Stimulated activated CD4-positive, alpha-beta T cell treated with anti-CD3 and anti-CD28 coated beads, Interleukin-1b, Interleukin-23, amount 100 ng/mL, for 48 hours (primary cell): Measurements from ENCODE around the gene C12orf76.
"Not testable (repeated sequence)": the region's sequence is repeated elsewhere in the genome, so short reads cannot be mapped to it uniquely, and the experiment has no call there.

Experiments
- DNase-seq: peaks from one replicate; pipeline ENCODE4 v3.0.0-alpha.2; 2020

C12orf76 gene

GRCh38 chr12:110048242-110049027, at the start of gene C12orf76:
TSS of gene C12orf76 (minus strand) at chr12:110048522. CDS start at chr12:110048495, 27 bp downstream.
- peak; percentile 91 for DNase-seq

DNA sequence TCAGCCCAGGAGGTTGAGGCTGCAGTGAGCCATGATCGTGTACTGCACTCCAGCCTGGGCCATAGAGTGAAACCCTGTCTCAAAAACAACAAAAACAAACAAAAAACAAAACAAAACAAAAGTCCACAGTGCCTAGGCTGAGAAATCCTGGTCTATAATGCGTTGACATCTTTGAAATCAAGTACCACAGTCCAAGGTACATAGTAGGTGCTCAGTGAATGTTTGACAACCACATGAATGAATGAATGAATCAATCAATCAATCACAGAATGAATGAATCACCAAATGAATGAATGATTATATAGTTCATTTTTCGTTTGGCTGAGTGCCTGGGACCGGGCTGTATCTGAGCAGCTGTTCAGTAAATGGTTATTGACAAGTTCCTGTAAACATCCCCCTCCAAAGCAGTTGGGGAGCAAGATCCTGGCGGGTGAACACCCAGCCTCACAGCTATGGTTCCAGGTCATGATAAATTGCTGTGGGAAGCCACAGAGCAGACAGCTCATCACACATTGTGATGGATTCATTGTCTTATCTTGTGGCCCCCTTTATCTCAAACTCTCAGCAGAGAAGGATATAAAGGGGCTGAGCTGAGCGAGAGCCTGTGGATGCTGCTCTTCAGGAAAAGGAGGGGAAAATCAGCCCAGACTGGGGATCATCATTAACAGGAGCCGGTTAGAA, 45.4 kb upstream of the C12orf76 start:
- no peak for DNase-seq

- no peak for DNase-seq
Measured at GRCh38 chr12:110091136-110091711, 42.9 kb upstream of the C12orf76 start.

GRCh38 chr12:110090266-110091135, 42.2 kb upstream of the C12orf76 start:
- no peak for DNase-seq

DNA sequence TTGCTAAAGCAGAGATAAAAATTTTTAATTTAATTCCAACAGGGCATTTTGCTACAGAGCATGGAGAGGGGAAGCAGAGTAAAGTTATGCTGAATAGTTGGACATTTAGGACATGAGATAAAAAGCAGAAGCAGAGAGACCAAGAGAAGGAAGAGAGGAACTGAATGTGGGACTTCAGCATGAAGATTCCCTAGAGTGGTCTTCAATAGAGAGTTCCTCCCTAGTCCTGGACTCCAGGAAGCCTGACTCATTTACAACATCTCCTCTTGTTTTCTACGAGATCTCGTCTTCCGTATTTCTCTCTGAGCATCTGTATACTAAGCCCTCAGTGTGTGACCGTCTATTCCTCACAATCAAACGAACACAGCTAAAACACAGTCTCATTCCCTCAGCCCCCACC, 40.6 kb upstream of the C12orf76 start:
- no peak for DNase-seq

DNA sequence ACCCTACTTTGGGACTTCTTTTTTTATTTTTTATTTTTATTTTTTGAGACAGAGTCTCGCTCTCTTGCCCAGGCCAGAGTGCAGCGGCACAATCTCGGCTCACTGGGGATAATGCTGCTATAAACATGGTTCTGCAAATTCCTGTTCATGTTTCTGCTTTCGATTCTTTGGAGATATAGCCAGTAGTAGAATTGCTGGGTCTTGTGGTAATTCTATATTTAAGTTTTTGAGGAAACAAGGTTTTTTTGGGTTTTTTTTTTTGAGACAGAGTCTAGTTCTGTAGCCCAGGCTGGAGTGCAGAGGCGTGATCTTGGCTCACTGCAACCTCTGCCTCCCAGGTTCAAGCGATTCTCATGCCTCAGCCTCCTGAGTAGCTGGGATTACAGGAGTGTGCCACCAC, 39.9 kb upstream of the C12orf76 start:
- DNase-seq, result not testable (repeated sequence)

- no peak for DNase-seq
Measured at GRCh38 chr12:110084314-110085015, 36.1 kb upstream of the C12orf76 start.

GRCh38 chr12:110080410-110080809, 32.1 kb upstream of the C12orf76 start:
- no peak for DNase-seq

DNA sequence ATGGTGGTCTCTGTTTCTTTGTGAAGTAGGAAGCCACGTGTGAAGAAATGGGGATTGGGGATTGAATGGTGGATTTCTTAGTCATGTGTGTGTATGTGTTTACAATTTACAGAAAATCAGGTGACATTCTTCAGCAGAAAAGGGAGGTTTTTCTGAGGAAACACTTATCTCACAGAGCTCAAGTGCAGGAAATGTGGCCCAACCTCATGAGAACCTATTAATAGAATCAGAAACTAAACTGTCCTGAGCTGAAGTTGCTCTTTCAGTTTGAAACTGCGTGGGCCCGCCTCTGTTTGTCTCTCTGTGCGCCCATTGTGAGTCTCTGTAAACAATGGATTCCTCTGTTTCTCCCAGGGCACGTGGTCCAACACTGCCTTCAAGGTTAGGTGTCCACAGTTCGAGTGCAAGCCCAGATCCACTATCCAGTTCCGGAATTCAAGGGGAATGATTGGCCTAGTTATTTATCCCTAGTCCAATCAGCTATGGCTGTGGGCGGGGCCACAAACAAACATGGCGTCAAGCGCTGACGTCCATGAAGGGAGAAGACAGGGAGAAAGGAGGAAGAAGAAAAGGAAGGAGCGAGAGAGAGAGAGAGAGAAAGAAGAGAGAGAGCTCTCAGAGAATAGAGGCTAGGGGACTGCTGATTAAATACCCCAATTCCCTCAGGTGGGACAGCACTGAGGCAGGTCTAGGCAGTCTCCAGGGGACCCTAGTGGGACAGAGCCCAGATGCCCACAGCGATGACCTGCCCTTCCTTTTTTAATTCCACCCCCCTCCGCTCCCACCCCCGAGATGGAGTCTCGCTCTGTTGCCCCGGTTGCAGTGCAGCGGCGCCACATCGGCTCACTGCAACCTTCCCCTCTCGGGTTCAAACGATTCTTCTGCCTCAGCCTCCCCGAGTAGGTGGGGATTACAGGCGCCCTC, 31.4 kb upstream of the C12orf76 start:
- DNase-seq, result peak; percentile 75

DNA sequence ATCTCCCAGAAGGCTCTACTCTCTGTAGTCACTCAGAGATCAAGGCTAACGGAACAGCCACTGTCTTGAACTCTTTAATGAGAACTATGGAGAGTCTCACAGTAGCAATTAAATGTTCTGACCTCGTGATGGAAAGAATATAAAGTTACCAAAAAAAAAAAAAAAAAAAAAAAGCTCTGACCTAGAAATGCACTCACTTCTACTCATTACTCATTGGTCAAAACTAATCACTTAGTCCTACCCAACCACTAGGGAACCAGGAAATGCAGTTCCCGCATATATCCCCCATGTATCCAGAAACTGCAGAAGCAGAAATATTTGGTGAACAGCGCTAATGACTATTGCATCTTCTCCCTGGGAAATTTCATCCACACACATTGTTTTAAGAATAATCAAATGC, 29.5 kb upstream of the C12orf76 start:
- DNase-seq, result no peak

GRCh38 chr12:110075880-110076279, 27.6 kb upstream of the C12orf76 start:
- DNase-seq, result no peak

DNA sequence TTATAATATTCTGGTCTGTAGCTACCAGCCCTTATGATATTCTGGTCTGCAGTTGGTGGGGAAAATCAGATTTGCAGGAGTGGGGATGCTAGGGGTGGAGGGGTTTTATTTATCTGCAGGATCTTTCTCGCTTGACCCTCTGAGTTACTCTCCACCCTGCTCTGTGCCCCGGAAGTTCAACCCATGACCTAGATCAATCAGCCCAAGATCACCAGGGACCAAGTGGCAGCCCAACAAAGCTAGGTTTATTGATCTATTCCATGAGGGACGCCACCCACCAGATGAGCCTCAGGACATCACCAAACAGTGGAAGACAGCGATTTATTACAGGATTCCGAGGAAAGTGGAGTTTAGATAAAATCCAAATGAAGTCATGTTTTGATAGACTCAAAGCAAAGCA, 25.8 kb upstream of the C12orf76 start:
- no peak for DNase-seq

GRCh38 chr12:110073049-110073831, 24.9 kb upstream of the C12orf76 start:
- peak; percentile 34 for DNase-seq

DNA sequence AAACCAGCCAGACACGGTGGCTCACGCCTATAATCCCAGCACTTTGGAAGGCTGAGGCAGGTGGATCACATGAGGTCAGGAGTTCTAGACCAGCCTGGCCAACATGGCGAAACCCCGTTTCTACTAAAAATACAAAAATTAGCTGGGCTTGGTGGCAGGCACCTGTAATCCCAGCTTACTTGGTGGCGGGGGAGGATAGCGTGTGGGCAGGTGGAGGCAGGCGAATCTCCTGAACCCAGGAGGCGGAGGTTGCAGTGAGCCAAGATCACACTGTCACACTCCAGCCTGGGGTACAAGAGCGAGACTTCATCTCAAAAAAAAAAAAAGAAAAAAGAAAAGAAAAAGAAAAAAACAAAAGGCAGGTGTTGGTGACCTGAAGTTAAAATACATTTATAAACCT, 24.3 kb upstream of the C12orf76 start:
- DNase-seq, result not testable (repeated sequence)

GRCh38 chr12:110071967-110072366, 23.6 kb upstream of the C12orf76 start:
- no peak for DNase-seq

GRCh38 chr12:110071504-110071903, 23.2 kb upstream of the C12orf76 start:
- no peak for DNase-seq

- no peak for DNase-seq
Measured at GRCh38 chr12:110068654-110069053, 20.3 kb upstream of the C12orf76 start.

GRCh38 chr12:110068115-110068514, 19.8 kb upstream of the C12orf76 start:
- DNase-seq, result not testable (repeated sequence)

DNA sequence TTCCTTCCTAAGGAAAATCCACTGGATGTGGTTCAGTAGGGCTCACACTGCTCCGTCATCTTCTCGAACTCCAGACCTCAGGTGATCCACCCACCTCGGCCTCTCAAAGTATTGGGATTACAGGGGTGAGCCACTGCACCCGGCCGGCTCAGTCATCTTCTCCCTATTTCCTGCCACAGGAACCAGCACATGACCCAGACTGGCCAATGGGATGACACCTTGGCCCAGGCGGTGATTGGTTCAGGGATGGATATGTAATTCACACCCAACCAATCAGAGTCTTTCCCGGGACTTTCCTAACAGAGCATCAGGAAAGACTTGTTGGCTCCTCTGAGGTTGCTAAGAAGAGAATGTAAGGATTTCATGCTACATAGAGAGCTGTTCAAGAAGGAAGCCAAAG, 19.2 kb upstream of the C12orf76 start:
- DNase-seq, result no peak

DNA sequence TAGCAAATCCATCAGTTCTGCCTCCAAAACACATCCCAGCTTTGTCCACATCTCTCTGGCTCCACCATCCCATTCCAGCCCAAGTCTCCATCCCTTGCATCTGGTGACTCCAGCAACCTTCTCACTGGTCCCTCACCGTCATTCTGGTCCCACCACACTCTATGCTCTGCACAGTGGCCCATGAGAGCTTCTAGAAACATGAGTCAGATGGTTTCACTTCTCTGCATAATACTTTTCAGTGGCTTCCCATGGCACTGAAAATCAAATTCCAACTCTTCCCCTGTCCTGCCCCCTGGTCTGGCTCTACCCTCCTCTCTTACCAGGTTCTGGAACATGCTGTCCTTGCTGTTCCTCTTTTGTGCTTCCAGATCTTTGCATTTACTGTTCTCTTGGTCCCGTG, 17.2 kb upstream of the C12orf76 start:
- DNase-seq, result no peak
